AG04450 (cell line): ENCODE data around the gene CYP11A1. TPM values are rescaled to one million over a fixed set of nuclear protein-coding genes. Genes with fewer than 3 reads are reported as not detected.

ENCODE experiments used
- CTCF ChIA-PET: fragments of 300-600, 350-600 bp; formaldehyde crosslinking; extraction: SDS; loops from one replicate; lab custom pipeline; 2022; ENCODE audit warnings: antibody characterized with exemption, inconsistent platforms; lab: Charles Lee
- POLR2A ChIA-PET: fragments of 350-600 bp; formaldehyde crosslinking; extraction: SDS; loops from one replicate; lab custom pipeline; 2021; ENCODE audit warnings: antibody characterized with exemption, inconsistent platforms; lab: Yijun Ruan, JAX
- DNase-seq: peaks from one replicate; pipeline ENCODE4 v3.0.0-alpha.2; 2011; ENCODE audit warnings: low read depth, low spot score
- H3K27ac ChIP-seq: one replicate; pipeline ENCODE4 v1.5.1; 2012; ENCODE audit warnings: low read depth, low read length, control low read depth
- H3K27me3 ChIP-seq: one replicate; pipeline ENCODE4 v1.6.0; 2012; ENCODE audit warnings: low read length; ENCODE audit not compliant: control insufficient read depth, insufficient read depth
- H3K4me3 ChIP-seq: 2 replicates; pipeline ENCODE4 v1.5.1; 2011; ENCODE audit warnings: mild to moderate bottlenecking, low read depth, low read length, control low read depth
- H3K9me3 ChIP-seq: 2 replicates; pipeline ENCODE4 v1.5.1; 2012; ENCODE audit warnings: low read length; ENCODE audit not compliant: control insufficient read depth, insufficient read depth
- CTCF ChIP-seq: IDR thresholded peaks from 2 replicates; pipeline ENCODE4 v1.5.1; 2011; ENCODE audit warnings: low read depth, low read length, control low read depth, inconsistent platforms
- polyA plus RNA-seq: library from polyadenylated mRNA; depleted of rRNA; stranded (reverse); fragments of >200 nt; gene quantifications from 2 replicates; pipeline ENCODE4 v1.2.3, GENCODE V29; 2011

The CYP11A1 gene
- polyA plus RNA-seq, 1 experiment: 0.14 TPM

DNA sequence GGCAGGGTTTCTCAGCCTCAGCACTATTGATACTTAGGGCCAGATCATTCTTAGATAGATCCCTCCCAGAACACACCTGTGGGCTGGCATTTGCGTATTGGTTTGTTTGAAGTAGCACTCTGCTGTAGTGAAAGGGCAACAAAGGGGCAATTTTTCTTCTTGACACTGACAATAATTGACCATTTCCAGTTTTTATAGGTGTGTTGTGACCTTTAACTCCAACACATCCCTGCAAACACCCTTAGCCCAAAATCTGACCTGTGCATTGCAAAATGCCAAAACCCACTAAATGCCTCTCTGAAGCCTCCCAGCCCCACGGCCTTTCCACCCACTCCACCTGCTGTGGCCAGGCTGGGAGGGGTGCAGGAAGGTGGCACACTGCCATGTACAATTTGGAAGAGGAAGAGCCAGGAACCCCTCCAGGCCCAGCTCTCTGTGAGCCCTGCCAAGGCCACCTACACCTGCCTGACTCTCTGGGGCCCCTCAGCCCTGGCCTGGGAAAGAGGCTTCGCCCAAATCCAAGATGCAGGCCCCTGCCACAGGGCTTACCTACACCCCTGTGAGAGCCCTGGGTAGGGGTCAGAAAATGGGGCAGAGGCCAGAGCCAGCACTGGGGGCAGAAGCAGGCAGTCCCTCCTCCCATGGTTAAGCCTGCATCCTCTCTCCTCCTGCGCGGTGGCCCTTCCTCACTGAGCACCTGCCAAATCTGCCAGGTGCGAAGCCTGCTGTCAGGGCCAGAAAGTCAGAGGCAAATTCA is 9.6 kb upstream of the CYP11A1 start:
- Histone ChIP-seq H3K27ac (no peak overlapping the region), H3K4me3 (no peak overlapping the region), H3K9me3 (no peaks in the 10 kb centered on the region; the same call in 1 of the 2 replicates), H3K27me3 (peaks cover 12% of the 10 kb centered on the region)
- ChIA-PET POLR2A (no interaction called here), CTCF (interaction anchor here (1.1 to 2.9 kb wide), 6 partner anchors 8 to 254 kb away, joined by 3 to 47 read pairs (median 6); partner anchors contain the start of gene UBL7)
- DNase-seq: no peak
- TF ChIP-seq CTCF: no peak

DNA sequence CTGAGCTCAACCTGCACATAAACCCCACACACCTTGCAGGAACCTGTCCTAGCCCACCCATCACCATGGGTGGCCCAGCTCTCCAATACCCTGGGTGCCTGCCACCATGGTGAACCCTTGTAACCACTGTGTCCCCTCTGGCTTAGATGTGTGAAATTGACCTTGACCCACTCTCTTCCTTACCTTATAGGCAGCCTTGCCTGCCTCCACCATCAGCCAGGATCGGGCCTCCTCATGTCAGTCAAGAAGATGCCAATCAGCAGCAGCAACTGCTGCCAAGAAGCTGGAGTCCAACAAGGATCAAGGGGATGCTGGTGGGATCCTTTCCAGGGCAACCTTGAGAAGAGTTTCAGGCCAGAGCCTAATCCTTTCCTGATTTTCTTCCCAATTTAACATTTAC is 8.8 kb upstream of the CYP11A1 start:
- H3K27me3 ChIP-seq: peaks cover 17% of the 10 kb centered on the region
- TF ChIP-seq CTCF: no peak
- ChIA-PET CTCF (interaction anchor here (0.6 to 2.9 kb wide), 13 partner anchors 8 to 392 kb away, joined by 3 to 47 read pairs (median 5); partner anchors contain the start of gene UBL7), POLR2A (no interaction called here)
- H3K27ac ChIP-seq: no peak overlapping the region
- H3K9me3 ChIP-seq: no peaks in the 10 kb centered on the region; the same call in 1 of the 2 replicates
- H3K4me3 ChIP-seq: no peak overlapping the region
- DNase-seq: no peak

- CTCF ChIA-PET: interaction anchor here (0.8 to 2.9 kb wide), 14 partner anchors 9 to 393 kb away, joined by 3 to 47 read pairs (median 4); no protein-coding TSS in a partner anchor
- DNase-seq: no peak
- Histone ChIP-seq H3K27me3 (peaks cover 24% of the 10 kb centered on the region), H3K9me3 (no peaks in the 10 kb centered on the region; the same call in 1 of the 2 replicates), H3K27ac (no peak overlapping the region), H3K4me3 (no peak overlapping the region)
- peak; percentile 92 for TF ChIP-seq CTCF
- POLR2A ChIA-PET: no interaction called here
These were observed 7.9 kb upstream of the CYP11A1 start for GRCh38 chr15:74375303-74375693.

DNA sequence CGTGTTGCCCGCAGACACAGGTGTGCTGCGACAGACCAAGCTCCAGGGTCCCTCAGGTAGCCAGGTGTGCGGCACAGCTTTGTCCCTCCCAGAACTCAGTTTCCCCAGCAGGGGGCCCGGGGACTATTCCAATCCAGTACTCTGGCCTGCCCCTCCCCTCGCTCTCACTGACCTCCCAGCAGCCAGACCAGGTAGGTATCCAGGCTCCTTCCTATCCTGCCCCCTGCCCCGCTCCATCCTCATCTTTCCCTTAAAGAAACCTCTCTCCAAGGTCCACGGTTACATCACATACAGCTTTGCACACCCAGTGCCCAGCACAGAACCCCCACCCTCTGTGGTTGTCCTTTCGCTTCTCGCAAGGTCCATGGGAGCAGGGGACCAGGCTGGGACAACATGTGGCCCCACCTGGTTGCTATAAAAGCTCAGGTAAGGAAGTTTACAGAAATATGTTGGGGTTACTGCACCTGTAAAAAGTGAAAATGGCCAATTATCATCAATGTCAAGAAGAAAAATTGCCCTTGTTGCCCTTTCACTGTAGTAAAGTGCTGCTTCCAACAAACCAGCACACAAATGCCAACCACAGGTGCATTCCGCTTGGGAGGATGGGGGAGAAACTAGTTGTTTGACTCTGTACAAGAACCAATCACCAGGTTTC is 7.3 kb upstream of the CYP11A1 start:
- TF ChIP-seq CTCF: no peak
- ChIA-PET POLR2A (no interaction called here), CTCF (interaction anchor here (0.5 to 2.9 kb wide), 21 partner anchors 10 to 394 kb away, joined by 3 to 47 read pairs (median 3); no protein-coding TSS in a partner anchor)
- H3K9me3 ChIP-seq: no peaks in the 10 kb centered on the region; the same call in 1 of the 2 replicates
- no peak for DNase-seq
- peak overlapping the region; percentile 79 for H3K4me3 ChIP-seq
- no peak overlapping the region for H3K27ac ChIP-seq
- H3K27me3 ChIP-seq: peaks cover 29% of the 10 kb centered on the region
